NOMO-1 treated with dmso at 0.1 percent for 144 hours (cell line): Measurements from ENCODE around the gene CES5A.
"Not testable (repeated sequence)": the region's sequence is repeated elsewhere in the genome, so short reads cannot be mapped to it uniquely, and the experiment has no call there.

Experiments
- DNase-seq: peaks from one replicate; lab custom pipeline; 2025; ENCODE audit not compliant: unreplicated experiment; lab: John Stamatoyannopoulos, UW

The CES5A gene

GRCh38 chr16:55832425-55832772, 42.8 kb downstream of the CES5A start:
- DNase-seq = peak; percentile 60

DNA sequence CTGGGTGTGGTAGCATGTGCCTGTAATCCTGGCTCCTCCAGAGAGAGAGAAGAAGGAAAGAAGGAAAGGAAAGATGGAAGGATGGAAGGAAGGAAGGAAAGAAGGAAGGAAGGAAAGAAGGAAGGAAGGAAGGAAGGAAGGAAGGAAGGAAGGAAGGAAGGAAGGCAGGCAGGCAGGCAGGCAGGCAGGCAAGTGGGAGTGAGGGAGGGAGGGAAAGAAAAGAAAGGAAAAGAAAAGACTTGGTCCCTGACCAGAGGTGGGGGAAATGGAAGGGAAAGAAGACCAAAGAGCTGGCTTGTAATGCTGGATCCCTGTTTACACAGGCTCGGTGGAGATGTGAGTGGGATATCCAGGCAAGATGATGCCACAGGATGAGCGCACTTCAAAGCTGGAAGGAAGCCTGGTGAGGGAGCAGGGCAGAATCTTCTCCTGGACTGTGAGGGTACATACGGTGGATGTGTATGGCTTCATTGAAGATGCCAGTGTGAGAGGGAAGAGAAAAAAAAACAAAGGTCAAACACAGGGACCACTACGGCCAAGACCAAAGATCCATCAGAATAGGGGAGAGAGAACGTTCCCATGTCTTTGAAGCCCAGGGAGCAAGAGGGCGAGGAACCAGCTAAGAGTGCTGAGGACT, 44.4 kb downstream of the CES5A start:
- no peak for DNase-seq

DNA sequence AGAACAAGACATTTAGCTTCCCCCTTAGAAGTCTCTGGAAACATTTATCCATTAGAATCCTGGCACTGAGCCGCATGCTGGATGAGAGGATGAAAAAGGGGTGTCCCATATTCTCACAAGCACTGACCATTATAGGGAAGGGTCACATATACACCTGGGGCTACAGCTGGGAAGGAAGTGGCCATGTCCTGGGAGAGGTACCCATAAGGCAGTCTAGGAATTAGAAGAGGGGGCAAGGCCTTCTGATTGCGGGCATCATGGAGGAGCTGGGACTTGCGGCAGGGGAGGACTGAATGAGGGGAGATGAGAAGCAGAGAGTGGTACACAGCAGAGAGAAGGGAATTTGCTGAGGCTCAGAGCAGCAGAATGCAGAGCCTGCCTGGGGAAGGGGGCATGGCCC, 45.9 kb downstream of the CES5A start:
- DNase-seq = not testable (repeated sequence)

- no peak for DNase-seq
Observed at GRCh38 chr16:55828680-55829079, 46.5 kb downstream of the CES5A start.

- DNase-seq = no peak
Observed at GRCh38 chr16:55825115-55825728, 50.0 kb downstream of the CES5A start.

GRCh38 chr16:55824473-55825000, 50.6 kb downstream of the CES5A start:
- DNase-seq = no peak

GRCh38 chr16:55822280-55822810, 52.8 kb downstream of the CES5A start:
- DNase-seq = no peak

DNA sequence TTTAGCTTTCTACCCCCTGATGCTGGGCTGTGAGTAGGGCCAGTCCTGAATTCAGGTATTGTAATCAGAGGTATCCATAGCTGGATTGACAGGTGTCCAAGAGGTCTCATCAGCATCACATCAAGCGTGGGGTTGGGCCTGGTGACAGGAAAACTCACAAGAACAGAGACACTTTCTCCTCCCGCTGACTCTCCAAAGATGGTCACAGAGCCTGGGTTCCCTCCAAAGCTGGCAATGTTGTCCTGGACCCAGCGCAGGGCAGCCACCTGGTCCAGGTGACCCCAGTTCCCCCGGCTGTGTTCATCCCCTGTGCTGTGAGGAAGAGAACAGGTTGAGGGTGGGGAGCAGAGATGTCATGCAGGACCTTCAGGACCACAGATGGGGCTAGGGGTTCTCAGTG, 54.0 kb downstream of the CES5A start:
- DNase-seq = no peak

- no peak for DNase-seq
Observed at GRCh38 chr16:55820615-55821014, 54.6 kb downstream of the CES5A start.

- DNase-seq = no peak
Observed at GRCh38 chr16:55817236-55817912, 57.8 kb downstream of the CES5A start.

DNA sequence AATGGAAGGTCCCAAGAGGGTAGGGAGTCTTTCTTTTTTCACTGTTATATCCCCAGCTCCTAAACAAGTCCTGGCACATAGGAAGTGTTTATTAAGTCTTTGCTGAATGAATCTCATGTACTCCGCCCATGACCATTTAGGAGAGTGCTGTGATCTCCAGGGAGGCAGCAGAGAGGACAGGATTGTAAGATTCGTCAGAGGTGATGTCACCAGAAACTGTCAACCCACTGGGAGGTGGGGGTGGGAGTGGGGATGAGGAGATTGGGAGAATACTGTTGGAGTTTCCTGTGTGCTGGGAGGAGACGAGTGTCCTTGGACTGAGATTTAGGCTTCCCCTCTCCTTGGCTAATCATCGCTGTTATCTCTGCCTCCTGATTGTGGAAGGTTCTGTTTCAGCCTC, 59.0 kb downstream of the CES5A start:
- DNase-seq = not testable (repeated sequence)

DNA sequence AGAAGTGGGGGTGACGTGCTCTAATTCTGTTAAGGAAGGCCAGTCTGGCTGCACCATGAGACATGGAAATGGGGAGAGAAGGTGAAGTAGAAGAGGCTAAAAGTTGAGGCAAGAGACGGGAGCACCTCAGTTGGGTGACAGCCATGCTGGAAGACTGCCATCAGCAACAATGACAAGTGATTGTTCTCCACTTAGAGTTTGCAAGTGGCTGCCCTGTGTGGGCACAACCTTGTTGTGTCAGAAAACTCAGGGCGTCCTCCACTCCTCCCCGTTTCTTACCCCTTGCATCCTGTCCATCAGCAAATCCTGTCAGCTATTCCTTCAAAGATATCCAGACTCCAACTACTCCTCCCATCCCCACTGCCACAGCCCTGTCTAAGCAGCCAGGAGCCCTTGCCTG, 59.9 kb downstream of the CES5A start:
- DNase-seq = no peak

DNA sequence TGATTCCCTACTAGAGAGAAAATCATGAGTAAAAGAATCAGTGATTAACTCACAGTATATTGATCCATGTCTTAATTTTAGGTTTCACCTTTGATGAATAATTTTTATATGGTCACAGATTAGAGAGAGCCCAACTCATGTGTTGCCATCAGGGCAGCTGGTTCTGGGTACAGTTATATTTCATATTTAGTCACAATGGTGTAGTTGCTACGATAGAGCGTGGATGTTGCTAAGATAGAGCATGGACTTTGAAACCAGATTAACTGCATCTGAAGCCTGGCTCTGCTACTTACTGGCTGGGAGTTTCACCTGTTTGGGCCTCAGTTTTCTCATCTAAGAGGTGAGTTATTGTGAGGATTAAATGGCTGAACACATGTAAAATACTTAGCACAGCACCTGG, 61.0 kb downstream of the CES5A start:
- DNase-seq = not testable (repeated sequence)

DNA sequence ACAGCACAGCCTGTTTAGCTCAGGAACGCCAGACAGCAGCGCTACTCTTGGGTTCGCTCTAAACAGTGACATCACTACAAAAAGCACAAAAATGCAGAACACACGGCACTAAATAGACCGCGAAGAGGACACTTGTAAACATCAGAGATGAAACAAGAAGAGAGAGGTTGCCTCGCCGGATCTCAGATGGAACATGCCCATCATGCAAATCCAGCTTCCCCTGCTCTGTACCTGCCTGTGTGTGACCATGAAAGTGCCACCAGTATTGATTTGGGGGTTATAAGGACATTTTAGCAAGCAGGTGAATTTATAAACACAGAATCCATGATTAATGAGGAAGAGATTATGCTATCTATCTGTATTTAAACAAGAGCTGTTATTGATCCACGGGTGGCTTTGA, 61.4 kb downstream of the CES5A start:
- not testable (repeated sequence) for DNase-seq

DNA sequence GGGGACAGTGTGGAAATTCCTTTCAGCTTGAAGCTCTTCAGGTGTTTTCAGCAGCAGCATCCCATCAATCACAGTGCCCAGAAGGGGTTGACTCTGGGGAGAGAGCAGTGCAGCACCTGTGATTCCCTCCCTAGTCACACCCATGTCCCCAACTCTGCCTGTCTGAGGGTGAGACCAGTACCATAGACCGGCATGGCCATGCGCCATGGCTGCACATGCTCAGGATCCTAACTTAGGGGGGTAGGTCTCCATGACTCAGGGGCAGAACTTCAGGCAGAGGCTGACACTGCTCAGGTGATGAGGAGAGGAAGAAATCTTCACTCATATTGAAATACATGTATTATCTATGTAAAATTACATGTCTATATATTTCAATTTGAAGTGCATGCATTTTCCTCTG, 62.2 kb downstream of the CES5A start:
- no peak for DNase-seq

DNA sequence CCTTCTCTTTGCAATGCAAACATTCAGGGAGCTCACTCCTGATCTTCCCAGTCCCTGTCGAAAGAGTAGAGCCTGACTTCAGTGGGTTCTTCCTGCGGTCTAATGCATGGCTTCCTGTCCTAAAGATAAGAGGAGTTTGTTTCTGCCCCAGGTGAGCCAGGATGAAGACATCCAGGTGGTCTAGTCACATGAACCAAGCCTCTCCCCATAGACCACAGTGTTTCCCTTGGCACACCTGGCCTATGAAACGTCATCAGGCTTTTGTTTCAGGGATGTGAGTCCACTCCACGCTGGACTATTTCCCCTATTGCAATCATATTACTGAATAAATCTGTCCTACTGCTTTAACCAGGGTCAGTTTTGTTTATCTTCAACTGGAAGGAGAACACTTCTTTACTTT, 63.4 kb downstream of the CES5A start:
- no peak for DNase-seq

DNA sequence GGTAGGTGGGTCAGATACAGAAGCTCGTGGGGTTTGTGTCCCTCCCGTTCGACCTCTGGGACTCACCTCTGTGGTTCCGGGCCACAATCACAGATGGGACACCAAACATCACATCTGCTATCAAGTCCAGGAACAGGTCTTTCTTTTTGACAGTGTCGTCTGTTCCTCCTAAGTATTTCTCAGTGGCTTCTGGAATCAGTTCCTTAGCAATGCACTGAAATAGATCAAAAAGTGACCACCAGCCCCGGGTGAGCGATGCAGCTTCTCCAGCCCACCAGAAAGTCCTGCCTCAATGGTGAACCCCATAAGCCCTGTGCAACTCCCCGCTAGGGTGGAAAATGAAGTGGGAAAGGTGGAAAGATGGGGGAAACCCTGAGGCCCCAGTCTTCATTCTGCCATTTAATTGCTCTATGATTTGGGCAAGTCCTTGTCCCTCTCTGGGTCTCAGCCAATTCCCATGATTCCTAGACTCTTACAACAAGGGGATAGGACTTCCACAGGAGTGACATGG, 64.7 kb downstream of the CES5A start:
- no peak for DNase-seq

GRCh38 chr16:55809851-55810250, 65.3 kb downstream of the CES5A start:
- no peak for DNase-seq

- DNase-seq = no peak
Observed at GRCh38 chr16:55809386-55809785, 65.8 kb downstream of the CES5A start.

- DNase-seq = not testable (repeated sequence)
Observed at GRCh38 chr16:55808286-55808685, 66.9 kb downstream of the CES5A start.

DNA sequence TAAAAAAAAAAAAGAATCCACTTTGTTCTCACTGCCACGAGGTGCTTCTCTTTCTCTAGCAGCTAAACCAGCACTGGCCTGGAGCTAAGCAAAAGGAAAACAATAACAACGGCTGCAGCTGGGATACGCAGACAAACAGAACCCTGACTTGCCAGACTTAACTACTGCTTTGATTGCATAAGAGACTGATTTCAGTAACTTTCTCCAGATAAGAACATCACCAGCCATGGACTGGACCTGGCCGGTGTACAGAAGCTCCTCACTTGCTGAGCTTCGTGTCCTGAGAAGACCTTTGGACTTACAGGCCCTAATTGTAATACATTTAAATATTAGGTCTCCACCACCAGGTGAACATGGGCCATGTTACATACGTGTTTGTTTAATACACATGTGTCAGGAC, 70.1 kb downstream of the CES5A start:
- not testable (repeated sequence) for DNase-seq

- DNase-seq = not testable (repeated sequence)
Observed at GRCh38 chr16:55803681-55804080, 71.5 kb downstream of the CES5A start.
